Stimulated activated CD8-positive, alpha-beta memory T cell treated with anti-CD3 and anti-CD28 coated beads, Interleukin-2, amount 100 ng/mL, for 48 hours (primary cell): ENCODE results near the gene CLDN22.

ENCODE experiments used
- DNase-seq, 2 donors: peaks; one replicate each; pipeline ENCODE4 v3.0.0-alpha.2; 2020; ENCODE audit warnings: low read depth in 2 of 2

CLDN22 gene

DNA sequence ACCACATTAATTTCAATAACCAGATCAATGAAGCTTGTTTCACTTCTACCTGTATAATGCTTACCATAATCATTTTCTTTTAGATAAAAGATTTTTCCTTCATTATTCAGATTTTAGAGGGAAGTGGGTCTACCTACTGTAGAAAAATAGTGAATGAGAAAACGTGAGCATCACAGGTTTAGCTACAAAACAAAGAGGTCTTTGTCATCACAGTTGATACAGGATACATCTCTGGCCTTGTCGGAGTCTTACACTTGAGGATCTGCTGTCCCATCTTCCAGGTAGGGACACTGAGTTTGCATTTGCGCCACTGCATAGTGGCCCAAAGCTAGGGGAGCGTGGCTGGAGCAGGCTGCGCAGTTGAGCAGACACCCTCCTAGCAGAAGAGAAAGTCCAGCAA, 1.4 kb upstream of the CLDN22 start:
- no peak for DNase-seq

DNA sequence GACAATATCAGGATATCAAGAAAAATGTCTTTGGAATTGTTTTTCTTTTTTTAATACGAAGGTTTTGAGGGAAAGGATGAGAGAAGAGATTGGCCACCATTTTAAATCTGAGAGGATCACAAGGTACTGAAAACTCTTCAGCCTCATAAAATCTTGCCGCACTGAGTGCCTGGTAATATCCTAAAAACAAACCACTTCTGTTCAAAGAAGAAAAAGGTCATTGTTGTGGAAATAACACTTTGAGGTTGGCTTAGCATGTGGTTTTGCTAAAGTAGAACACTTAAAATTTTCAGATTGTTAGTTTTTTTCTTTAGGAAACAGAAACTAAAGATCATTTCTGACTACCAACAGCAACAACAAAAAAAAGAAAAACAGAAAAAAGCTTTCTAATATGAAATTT, 1.0 kb upstream of the CLDN22 start:
- DNase-seq: no peak

DNA sequence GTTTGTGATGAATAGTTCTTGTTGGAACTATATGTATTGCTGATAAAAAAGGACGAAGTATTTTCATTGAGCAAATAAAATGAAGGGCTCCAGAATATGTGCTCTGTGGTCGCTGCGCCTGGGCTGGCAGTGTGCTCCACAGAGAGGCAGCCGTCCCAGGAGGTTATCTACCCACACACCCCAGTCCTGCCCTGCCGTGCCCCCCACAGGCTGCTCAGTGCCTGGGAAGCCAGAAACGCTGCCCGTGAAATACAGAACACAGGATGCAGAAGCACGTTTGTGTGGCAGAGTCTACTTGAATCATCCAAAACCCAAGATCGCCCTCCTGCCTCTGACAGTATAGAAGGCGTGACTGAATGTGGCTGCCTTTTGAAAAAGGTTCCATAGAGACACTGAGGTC, 1.4 kb downstream of the CLDN22 start:
- no peak for DNase-seq

DNA sequence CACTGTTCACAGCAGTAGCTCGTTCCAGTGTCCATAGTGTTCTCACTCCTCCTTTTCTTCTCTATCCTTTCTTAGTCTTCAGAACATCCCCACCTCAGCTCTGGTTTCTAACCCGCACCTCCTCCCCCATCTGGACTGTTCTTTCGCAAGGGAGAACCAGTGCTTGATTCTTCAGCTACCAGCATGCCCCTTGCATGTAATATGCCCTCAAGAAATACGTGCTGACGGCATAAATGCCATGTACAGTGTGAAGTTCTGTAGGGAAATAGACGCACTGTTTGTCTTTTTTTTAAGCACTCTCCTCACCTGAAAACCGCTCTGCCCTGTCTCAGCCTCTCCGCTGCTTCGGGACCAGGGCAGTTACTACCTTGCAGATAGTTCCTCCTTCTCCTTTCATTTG, 5.3 kb downstream of the CLDN22 start:
- no peak for DNase-seq

DNA sequence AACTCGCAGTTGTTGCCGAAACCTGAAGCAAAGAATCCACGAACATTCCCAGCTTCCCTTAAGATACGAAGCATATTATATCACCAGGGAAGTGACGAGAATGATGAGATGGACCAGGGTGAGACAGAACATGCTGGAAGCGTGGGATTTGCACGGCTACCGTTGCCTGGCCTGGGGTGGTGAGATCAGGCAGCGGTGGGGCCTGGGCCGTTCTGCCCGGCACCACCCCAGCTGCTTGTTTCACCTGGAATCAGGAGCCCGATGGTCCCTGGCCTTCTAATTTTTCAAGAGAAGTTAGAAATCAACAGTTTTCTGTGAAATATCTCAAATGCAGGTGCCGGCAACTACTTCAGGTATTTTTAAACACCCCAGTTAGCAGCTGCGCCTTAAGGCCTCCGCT, 5.7 kb downstream of the CLDN22 start:
- DNase-seq: no peak

DNA sequence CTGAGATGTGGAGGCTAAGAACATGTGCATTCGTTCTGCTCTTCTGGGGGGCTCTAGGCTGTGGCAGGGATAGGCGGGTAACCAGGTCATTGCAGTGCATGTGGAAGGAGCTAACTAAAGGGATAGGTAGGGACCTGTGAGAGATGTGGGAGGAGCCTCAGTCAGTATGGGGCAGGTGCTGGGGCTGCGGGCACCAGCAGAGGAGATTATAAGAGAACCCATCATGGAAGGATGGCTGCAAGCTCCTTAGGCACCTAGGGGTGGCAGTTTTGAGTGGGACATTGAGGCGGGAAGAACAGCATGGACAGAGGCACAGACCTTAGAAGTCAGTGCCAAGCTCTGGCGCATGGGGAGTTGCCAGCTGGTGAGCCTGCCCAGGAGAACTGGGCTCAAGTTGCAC, 7.2 kb downstream of the CLDN22 start:
- DNase-seq: no peak

DNA sequence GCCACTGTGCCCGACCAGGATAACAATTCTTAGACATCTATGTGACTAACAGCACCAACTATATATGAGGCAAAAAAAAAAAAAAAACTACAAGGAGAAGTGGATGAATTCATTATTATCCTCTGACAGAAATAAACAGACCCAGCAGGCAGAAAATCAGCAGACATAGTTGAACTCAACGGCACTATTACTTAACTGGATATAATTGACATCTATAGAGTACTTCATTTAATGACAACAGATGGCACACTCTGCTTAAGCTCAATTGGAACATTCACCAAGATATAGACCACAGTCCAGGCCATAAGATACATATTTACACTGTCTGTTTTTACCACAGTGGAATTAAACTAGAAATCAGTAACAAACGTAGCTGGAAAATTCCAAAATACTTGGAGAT, 13.3 kb downstream of the CLDN22 start:
- no peak for DNase-seq

DNA sequence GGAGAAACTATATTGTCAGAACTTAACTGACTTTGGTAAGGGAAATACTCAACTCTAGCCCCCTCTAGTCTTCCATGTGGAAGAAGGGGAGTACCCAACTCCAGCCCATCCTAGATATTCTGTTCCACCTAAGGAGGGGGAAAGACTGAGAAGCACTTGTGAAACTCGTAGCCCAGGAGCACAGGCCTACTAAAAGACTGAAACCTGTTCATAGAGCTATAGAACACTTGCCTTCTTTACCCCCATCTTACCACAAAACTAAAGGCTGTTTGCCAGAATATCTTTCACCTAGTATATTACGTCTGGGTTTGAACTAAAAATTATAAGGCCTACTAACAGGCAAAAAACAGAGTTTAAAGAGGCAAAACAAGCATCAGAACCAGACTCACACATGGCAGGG, 15.5 kb downstream of the CLDN22 start:
- DNase-seq: no peak

DNA sequence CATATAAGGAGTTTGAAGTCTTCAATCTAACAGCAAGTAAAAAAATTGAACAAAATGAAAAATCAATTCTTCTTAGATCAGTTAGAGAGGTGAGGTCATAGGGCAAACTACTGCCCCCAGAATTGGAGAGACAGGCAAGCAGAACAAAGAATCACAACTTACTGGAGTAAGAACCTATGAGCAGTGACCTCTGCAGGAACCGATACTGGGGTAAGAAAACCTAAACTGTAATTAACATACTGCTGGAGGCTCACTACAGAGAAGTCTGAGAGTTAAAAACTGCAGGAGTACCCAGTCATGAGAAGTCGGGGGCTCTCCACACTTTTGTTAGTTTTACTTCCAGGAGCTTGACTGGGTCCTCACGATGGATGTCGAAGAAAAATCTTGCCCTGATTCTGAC, 16.0 kb downstream of the CLDN22 start:
- DNase-seq: no peak

DNA sequence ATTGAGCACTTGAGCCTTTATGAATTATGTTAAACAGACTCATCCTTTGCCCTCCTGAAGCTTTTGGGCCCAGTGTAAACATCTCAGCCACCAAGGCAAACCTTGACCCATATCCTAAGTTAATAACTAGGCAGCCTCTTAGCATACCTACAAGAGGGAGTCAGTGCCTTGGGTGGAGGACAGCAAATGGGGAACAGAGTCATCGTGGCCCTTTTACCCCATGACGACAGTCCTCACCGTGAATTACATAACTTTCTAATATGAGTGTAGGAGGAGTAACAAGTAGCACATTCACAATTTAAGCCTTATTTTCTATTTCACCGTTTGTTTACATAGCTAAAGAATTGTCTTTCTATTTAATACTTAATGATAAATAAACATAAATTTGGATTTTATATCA, 16.8 kb downstream of the CLDN22 start:
- no peak for DNase-seq

DNA sequence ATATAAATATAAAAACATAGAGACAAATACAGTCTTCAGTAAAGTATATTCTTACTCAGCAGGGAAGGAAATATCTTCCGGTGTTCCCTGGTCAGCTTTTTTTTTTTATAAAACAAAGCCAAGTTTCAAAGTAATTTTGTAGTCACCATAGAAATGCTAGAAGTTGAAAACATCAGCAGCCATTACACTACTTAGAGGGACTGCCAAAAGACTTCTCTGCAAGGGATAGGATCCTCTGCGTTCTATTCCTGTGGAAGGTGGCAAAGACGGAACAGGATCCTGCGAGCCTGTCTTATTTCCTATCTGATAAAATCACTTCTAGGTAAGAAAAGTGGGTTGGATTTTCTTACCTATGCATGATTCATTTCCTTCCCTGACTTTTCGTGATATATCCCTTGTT, 19.4 kb downstream of the CLDN22 start:
- no peak for DNase-seq

DNA sequence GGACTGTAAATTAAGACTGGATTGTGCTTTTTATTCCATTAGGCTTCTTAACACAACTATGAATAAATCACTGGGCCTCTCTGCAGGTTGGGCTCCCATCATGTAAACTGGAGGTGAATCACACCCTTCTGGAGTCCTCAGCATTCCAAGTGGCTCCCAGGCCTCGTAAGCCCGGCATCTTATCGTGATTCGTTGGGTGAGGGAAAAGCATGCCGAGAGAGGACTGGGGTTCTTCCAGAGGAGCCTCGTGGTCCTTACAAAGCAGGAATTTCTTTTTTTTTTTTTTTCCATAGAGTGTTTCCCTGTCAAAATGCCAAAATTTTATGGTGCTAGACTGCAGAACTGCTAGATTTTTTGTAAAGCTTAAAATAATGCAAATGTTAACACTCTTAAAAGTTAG, 20.0 kb downstream of the CLDN22 start:
- no peak for DNase-seq

DNA sequence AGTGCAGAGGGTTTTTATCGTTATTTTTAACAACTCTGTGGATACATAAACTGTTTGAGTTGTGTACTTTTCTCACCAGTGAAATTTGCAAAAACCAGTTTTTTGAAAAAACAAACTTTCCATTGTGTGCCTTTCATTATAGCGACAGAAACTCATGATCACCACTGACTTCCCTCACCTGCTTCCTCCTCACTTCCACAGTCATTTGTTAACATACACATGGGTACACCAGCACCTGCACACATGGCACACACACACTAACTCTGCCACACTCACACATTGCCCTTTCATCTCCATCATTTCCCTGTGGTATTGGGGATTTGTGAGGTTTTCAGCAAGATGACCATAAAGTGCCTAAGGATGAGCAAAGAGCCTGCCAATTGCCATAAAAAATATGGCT, 20.6 kb downstream of the CLDN22 start:
- no peak for DNase-seq

DNA sequence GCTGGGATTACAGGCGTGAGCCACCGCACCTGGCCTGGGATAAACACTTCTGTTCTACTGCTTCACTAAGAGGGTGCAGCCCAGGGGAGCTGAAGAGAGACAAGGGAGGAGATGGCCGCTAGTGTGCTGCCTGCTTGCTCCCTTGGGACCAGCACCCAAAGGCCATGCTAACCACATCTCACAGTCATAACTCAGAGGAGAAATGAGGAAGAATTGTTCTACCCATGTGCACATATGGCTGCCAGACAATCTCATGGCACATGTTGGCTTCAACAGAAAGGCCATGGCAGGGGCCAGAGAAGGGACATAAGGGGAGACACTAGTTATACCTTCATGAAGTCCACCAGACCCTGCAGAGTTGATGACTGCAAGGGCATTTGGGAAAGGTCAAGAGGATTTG, 22.4 kb downstream of the CLDN22 start:
- no peak for DNase-seq

DNA sequence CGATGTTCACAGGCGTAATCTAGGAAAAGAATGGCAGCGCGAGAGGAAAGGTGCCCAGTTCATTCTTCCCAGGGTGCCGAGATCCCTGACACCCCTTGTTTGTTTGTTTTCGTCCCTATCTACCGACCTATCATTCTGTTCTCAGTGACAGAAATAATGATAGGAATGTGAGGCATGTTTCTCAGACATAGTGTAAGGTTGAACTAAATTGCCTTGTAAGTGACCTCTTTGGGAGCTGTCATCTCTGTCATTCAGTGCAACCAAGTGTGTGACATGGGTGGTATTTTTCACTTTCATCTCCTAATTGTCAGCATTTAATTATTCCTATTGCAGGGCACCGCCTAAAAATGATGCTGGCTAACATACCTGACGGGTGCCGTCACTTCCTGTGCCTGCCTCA, 24.4 kb downstream of the CLDN22 start:
- no peak for DNase-seq

DNA sequence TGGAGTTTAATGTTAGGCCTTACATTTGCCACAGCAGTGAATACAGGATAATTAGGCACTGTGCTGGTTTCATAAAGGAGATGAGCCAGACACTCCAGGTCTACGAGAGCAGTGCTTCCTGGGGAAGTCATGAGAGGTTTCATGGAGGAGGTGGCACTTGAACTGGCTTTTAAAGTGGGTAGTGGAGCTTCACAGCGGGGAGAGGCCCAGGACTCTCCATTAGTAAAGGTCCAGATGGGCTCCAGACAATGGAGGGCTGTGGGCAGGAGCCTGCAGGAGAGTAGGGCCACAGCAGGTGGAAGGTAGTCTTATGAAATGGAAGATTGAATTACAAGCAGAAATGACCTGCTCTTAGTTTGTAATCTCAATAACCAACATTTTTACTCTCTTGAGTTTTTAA, 29.0 kb downstream of the CLDN22 start:
- DNase-seq: no peak

DNA sequence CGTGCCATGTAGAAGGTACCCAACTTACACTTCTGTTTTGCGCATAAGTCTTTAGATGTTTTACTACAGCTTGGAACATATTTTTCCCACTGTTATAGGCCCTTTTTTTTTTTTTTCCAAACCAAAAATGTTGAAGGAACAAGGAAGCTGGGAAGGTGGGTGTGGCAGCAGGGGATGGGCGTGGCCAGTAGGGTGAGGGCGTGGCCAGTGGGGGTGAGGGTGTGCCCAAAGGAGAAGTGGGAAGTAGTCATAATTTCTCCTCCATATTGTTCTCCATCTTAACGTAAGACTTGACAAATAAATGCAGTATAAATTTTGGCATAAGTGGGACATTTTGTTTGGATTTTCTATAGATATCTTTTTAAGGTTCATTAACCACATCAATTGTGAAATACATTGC, 30.4 kb downstream of the CLDN22 start:
- DNase-seq: no peak

DNA sequence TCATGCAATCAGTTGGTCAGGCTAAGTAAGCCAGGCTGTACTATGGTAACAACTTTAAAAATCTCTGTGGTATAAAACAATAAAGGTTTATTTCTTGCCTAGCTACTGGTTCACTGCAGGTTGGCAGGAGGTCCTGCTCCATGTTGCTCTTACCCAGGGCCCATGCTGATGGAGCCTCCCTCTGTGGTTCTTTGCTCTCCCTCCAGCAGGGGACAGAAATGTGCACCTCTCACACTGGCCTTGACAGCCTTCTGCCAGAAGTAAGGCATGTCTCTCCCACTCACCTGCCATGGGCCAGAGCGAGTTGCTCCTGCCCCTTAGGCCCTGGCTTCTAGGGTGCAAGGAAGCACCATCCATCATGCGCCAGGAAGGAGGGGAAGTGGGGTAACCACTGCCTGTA, 31.1 kb downstream of the CLDN22 start:
- no peak for DNase-seq

DNA sequence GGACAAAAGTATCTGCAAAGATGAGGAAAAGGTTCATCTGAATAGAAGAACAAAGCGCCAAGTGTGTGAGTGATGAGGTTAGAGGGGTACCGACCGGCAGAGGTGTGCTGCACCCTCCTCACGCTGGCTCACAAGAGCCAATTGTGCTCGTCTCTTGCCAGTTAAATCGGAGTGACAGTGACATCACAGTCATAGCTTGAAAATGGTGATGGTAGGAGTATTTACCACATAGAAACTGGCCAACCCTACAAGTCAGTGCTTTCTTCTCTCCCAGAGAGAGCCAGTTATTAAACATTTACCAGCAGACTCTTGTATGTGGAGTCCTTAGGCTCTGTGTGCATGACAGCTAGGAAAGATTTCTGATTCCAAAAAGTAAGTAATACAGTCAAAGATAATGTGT, 32.4 kb downstream of the CLDN22 start:
- no peak for DNase-seq

DNA sequence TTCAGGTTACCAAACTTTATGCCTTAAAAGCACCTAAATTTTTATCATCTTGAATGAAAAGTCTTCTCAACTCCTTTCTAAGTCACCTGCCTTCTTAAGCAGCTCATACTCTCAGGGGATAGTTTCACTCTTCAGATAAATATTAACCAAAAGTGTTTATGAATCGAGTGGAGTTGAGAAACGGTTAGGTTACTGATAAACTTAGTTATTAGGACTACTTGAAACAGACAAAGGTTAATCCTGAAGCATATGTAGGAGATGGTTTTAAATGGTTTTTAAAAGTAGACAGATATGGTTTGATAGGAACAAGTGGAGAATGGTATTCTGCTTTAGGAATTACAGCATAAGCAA, 32.8 kb downstream of the CLDN22 start:
- DNase-seq: no peak

DNA sequence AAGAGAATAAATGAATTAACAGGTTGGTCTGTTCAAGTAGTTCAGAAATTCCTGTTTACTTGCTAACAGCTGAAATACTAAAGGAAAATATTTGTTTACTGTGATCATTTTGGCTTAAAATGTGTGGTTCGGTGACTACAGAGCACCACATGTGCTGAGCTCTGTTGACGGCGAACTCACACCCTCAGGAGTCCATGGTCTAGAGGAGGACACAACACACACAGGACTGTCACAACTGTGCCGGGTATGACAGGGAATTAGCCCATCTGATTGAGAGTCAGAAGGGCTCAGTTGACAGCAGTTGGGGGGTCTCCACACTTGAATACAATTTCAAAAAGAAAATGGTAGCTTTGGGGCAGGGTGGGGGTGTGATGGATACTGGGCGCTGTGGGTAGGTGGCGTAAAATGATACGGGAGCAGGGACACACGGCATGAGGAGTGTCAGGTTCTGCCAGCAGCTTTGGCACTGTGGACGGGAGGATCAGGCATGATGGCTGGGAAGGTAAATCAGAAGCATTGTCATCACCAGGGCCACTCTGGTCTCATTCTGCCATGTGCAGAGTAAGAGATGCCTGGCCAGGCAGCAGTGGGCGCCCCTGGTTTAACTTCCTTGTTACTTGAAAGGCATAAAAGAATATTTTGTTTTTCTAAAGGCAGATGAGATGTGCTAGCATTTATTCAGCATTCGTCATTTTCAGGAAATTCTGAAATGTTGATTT, 33.3 kb downstream of the CLDN22 start:
- no peak for DNase-seq

DNA sequence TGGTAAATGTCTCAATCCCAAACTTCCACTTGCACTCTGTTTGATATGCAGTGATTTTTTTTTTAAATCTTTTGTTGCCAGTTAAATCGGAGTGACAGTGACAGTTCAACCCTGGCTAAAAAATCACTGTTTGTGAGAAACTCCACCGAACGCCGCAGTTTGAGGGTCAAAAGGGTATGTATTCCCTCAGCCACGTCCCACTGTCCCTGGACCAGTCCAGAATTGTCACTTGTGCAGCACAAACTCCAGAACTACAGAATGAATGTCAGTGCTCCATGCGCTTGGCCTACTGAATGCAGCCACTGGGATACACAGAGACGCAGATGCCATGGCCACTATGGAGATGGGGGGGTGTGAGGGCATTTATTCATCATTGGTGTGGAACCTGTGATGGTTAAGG, 34.2 kb downstream of the CLDN22 start:
- no peak for DNase-seq

DNA sequence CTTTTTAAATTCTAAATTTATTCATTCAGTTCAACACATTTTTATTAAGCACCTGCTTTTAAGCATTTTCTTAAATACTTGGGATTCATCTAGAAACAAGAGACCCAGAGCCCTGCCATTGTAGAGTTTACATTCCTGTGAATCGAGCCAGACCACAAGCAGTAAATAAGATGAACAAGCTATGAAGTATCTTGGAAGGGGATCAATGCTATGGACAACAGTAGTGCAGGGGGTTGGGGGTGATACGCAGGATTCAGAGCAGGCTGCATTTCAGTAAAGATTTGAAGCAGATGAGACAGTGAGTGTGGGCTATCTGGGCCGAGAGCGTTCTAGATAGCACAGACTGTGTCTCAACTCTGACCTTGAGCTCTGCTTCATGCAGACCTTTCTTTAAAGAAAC, 35.1 kb downstream of the CLDN22 start:
- no peak for DNase-seq

DNA sequence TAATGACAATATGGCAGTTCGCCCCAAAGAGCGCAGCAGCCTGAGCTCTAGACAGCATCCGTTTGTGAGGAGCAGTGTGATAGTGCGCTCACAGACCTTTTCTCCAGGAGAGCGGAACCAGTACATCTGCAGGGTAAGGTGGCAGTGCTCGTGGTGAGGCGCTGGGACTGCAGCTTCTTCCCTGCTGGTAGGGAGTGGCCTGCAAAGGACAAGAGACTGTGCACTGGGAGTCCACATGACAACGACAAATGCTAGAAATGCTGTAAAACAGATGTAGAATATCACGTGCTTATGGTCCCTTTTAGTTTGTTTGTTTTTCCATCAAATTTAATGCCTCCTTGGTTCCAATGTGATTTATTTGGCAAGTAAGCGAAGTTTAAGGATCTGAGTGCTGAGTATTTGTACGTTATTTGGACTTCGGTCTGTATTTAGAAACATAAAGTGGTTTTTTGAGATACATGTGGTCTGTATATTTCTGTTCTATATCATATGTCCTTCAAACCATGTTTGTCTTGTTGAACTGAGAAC, 35.8 kb downstream of the CLDN22 start:
- no peak for DNase-seq
